Activated naive CD4-positive, alpha-beta T cell treated with anti-CD3 and anti-CD28 coated beads for 36 hours (primary cell): ENCODE results near the gene DOLK. TPM values are rescaled to one million over a fixed set of nuclear protein-coding genes. Genes with fewer than 3 reads are reported as not detected.
A peak's percentile ranks its signal among the peaks of the same experiment; 100 is the strongest.
"Not testable (repeated sequence)": the region's sequence is repeated elsewhere in the genome, so short reads cannot be mapped to it uniquely, and the experiment has no call there.

Experiments
- CTCF ChIA-PET: fragments of 350-600 bp; sonication (Branson Sonifier 250); formaldehyde crosslinking; loops from one replicate; lab custom pipeline; 2021; ENCODE audit warnings: antibody characterized with exemption; lab: Charles Lee
- DNase-seq: peaks from one replicate; pipeline ENCODE4 v3.0.0-alpha.2; 2020
- H3K27ac Mint-ChIP-seq: one replicate; pipeline ENCODE4 v1.8.0; 2021; ENCODE audit warnings: mild to moderate bottlenecking, mixed read lengths
- H3K27me3 Mint-ChIP-seq: one replicate; pipeline ENCODE4 v1.8.0; 2021; ENCODE audit warnings: low read depth, mixed read lengths
- H3K36me3 Mint-ChIP-seq: one replicate; pipeline ENCODE4 v1.8.0; 2021; ENCODE audit warnings: low read depth, mixed read lengths
- H3K4me1 Mint-ChIP-seq: one replicate; pipeline ENCODE4 v1.8.0; 2021; ENCODE audit warnings: low read depth, mixed read lengths
- H3K4me3 Mint-ChIP-seq: one replicate; pipeline ENCODE4 v1.8.0; 2021; ENCODE audit warnings: mild to moderate bottlenecking, moderate library complexity, mixed read lengths
- H3K9me3 Mint-ChIP-seq: one replicate; pipeline ENCODE4 v1.8.0; 2021; ENCODE audit warnings: mixed read lengths
- intact Hi-C: fragments of 100-400 bp; cut with micrococcal nuclease; formaldehyde crosslinking; loops from one replicate; pipeline ENCODE4 v1.15.1; 2023
- total RNA-seq, 2 experiments: library from RNA; stranded (reverse); gene quantifications; one replicate each; pipeline ENCODE4 v1.2.3, GENCODE V29; 2021

The DOLK gene
- total RNA-seq, 2 experiments from 2014 or later: 2.5 to 2.7 TPM

- intact Hi-C loops: loop anchor here (2.0 to 5.0 kb wide), 2 partner anchors 91 to 135 kb away; partner anchors contain the start of genes DOLPP1 and MIGA2
- Mint-ChIP-seq H3K4me3 (peak overlapping the region; percentile 97), H3K27ac (no peak overlapping the region)
These were observed 1.5 kb downstream of the DOLK start for GRCh38 chr9:128945798-128946501.

GRCh38 chr9:128944966-128945365, 2.4 kb downstream of the DOLK start:
- not testable (repeated sequence) for DNase-seq, H3K9me3 Mint-ChIP-seq, H3K27me3 Mint-ChIP-seq, H3K27ac Mint-ChIP-seq, H3K4me3 Mint-ChIP-seq
- intact Hi-C loops: loop anchor here (5.0 kb wide), 1 partner anchor 92 kb away; the partner anchor contains the start of gene MIGA2
- Mint-ChIP-seq H3K4me1 (peaks cover 23% of the 10 kb centered on the region), H3K36me3 (peaks cover 15% of the 10 kb centered on the region)
- CTCF ChIA-PET: interaction anchor here (0.7 kb wide), 2 partner anchors 43 to 90 kb away, joined by 3 read pairs; no protein-coding TSS in a partner anchor

More at GRCh38 chr9:128945798-128946501, 1.5 kb downstream of the DOLK start:
- no peak for DNase-seq
- H3K36me3 Mint-ChIP-seq: peaks cover 18% of the 10 kb centered on the region
- CTCF ChIA-PET: interaction anchor here (0.6 to 0.8 kb wide), 2 partner anchors 129 to 526 kb away, joined by 3 read pairs; no protein-coding TSS in a partner anchor
- no peaks in the 10 kb centered on the region for H3K27me3 Mint-ChIP-seq
- no peaks in the 10 kb centered on the region for H3K9me3 Mint-ChIP-seq
- peaks cover 27% of the 10 kb centered on the region for H3K4me1 Mint-ChIP-seq

GRCh38 chr9:128943832-128944620, 3.4 kb downstream of the DOLK start:
- Mint-ChIP-seq H3K36me3 (peaks cover 11% of the 10 kb centered on the region), H3K4me1 (peaks cover 23% of the 10 kb centered on the region), H3K4me3 (no peak overlapping the region), H3K9me3 (no peaks in the 10 kb centered on the region), H3K27ac (no peak overlapping the region), H3K27me3 (no peaks in the 10 kb centered on the region)
- intact Hi-C loops: no loop called here
- CTCF ChIA-PET: no interaction called here
- DNase-seq: no peak

GRCh38 chr9:128940946-128941755, 6.3 kb downstream of the DOLK start:
- Mint-ChIP-seq H3K4me3 (no peak overlapping the region), H3K27me3 (no peaks in the 10 kb centered on the region), H3K36me3 (peaks cover 5% of the 10 kb centered on the region), H3K9me3 (no peaks in the 10 kb centered on the region), H3K27ac (no peak overlapping the region), H3K4me1 (peaks cover 8% of the 10 kb centered on the region)
- intact Hi-C loops: no loop called here
- CTCF ChIA-PET: interaction anchor here (1.0 kb wide), 1 partner anchor 123 kb away, joined by 3 read pairs; the partner anchor contains the start of gene ENDOG
- no peak for DNase-seq

GRCh38 chr9:128940271-128940921, 7.0 kb downstream of the DOLK start:
- H3K36me3 Mint-ChIP-seq: no peaks in the 10 kb centered on the region
- DNase-seq: no peak
- H3K4me3 Mint-ChIP-seq: no peak overlapping the region
- H3K27ac Mint-ChIP-seq: no peak overlapping the region
- intact Hi-C loops: no loop called here
- no peaks in the 10 kb centered on the region for H3K27me3 Mint-ChIP-seq
- H3K9me3 Mint-ChIP-seq: no peaks in the 10 kb centered on the region
- CTCF ChIA-PET: no interaction called here
- H3K4me1 Mint-ChIP-seq: no peaks in the 10 kb centered on the region

GRCh38 chr9:128937310-128938165, 9.9 kb downstream of the DOLK start:
- no peaks in the 10 kb centered on the region for H3K9me3 Mint-ChIP-seq
- no peak for DNase-seq
- H3K36me3 Mint-ChIP-seq: no peaks in the 10 kb centered on the region
- intact Hi-C loops: no loop called here
- no peak overlapping the region for H3K27ac Mint-ChIP-seq
- no peaks in the 10 kb centered on the region for H3K27me3 Mint-ChIP-seq
- H3K4me3 Mint-ChIP-seq: no peak overlapping the region
- no peaks in the 10 kb centered on the region for H3K4me1 Mint-ChIP-seq
- CTCF ChIA-PET: interaction anchor here (2.4 kb wide), 1 partner anchor 9 kb away, joined by 7 read pairs; no protein-coding TSS in a partner anchor

- Mint-ChIP-seq H3K27me3 (no peaks in the 10 kb centered on the region), H3K27ac (no peak overlapping the region), H3K4me3 (no peak overlapping the region), H3K36me3 (no peaks in the 10 kb centered on the region), H3K9me3 (no peaks in the 10 kb centered on the region), H3K4me1 (no peaks in the 10 kb centered on the region)
- CTCF ChIA-PET: interaction anchor here (0.7 to 2.4 kb wide), 2 partner anchors 8 to 106 kb away, joined by 3 to 7 read pairs; no protein-coding TSS in a partner anchor
- intact Hi-C loops: no loop called here
- DNase-seq: no peak
These were observed 11.1 kb downstream of the DOLK start for GRCh38 chr9:128936171-128936865.

GRCh38 chr9:128933731-128934130, 13.7 kb downstream of the DOLK start:
- CTCF ChIA-PET: interaction anchor here (1.5 kb wide), 1 partner anchor 9 kb away, joined by 5 read pairs; no protein-coding TSS in a partner anchor
- Mint-ChIP-seq H3K36me3 (no peaks in the 10 kb centered on the region), H3K27ac (no peak overlapping the region), H3K27me3 (no peaks in the 10 kb centered on the region), H3K4me1 (no peaks in the 10 kb centered on the region), H3K4me3 (no peak overlapping the region), H3K9me3 (no peaks in the 10 kb centered on the region)
- DNase-seq: no peak
- intact Hi-C loops: no loop called here

GRCh38 chr9:128929560-128929959, 17.8 kb downstream of the DOLK start:
- Mint-ChIP-seq H3K36me3 (no peaks in the 10 kb centered on the region), H3K4me1 (peaks cover 10% of the 10 kb centered on the region), H3K9me3 (no peaks in the 10 kb centered on the region), H3K27ac (no peak overlapping the region), H3K4me3 (no peak overlapping the region), H3K27me3 (no peaks in the 10 kb centered on the region)
- CTCF ChIA-PET: interaction anchor here (1.0 to 5.6 kb wide), 10 partner anchors 11 to 196 kb away, joined by 3 to 109 read pairs (median 11); partner anchors contain the start of genes ENDOG, KYAT1 and LRRC8A
- intact Hi-C loops: loop anchor here (2.0 kb wide), 1 partner anchor 281 kb away; no protein-coding TSS in a partner anchor
- no peak for DNase-seq

- intact Hi-C loops: loop anchor here (1.0 to 2.0 kb wide), 4 partner anchors 46 to 280 kb away; partner anchors contain the start of genes ENDOG and LRRC8A
- DNase-seq: no peak
- Mint-ChIP-seq H3K4me1 (peaks cover 10% of the 10 kb centered on the region), H3K27ac (no peak overlapping the region), H3K4me3 (no peak overlapping the region), H3K36me3 (no peaks in the 10 kb centered on the region), H3K9me3 (no peaks in the 10 kb centered on the region), H3K27me3 (no peaks in the 10 kb centered on the region)
- CTCF ChIA-PET: interaction anchor here (0.6 to 5.6 kb wide), 33 partner anchors 9 to 681 kb away, joined by 3 to 109 read pairs (median 4); partner anchors contain the start of genes ENDOG, KYAT1, LRRC8A and SPOUT1
These were observed 18.8 kb downstream of the DOLK start for GRCh38 chr9:128928624-128929023.
